ENCODE data around the gene HBE1.

HBE1 gene

GRCh38 chr11:5232176-5232575 is 37.6 kb downstream of the HBE1 start:
- no peak for DNase-seq

DNA sequence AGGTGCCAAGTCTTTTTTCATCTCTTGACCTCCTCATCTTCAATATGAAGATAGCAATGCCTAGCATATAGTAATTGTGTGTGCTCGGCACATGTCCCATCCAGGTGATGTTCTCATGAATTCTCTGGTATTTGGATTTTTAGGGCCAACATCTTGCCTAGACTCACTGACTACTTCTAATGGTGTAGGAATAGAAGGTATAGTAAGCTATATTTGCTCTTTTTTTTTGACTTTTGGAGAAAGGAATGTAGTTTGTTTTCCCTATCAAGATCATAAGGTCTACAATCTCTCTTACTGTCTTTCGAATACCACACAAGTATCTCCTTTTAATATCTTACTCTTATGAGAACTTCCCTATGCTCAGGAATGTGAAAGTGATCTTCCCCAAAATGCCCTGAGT is 38.6 kb downstream of the HBE1 start:
- DNase-seq: no peak

DNA sequence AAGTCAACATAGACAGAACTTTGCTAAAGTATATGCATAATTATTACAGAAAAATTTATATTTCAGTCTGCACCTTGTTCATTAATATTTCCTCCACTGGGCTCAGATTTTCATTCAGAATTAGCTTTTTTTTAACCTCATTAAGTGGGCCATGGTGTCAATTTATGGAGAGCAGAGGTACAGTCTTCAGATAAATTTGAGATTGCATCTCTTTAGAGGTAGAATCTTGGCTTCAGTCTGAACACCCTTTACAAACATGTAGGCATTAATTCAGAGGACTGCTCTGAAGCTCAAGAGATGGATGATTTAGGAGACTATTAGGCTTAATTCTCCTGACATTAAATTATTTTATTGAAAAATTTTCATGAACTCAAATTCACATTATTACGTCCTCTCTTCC is 39.5 kb downstream of the HBE1 start:
- DNase-seq: no peak

DNA sequence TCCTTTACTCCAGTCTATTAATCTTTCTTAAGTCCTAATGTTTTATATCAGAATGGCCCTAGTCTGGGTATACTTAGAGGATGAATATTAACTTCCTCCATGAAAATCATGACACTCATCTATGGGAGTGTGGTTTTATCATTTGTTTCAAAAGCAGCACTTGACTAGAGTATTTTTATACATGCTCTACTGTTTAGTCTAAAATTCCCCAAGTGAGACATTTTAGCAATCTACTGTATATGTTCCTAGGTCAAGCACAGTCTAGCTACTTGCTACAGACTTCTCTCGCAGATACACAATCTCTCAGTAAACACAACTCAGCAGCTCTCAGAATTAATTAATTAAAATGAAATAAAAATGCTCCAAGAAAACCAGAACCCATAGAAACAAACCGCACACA is 39.9 kb downstream of the HBE1 start:
- DNase-seq: no peak

GRCh38 chr11:5229356-5229755 is 40.4 kb downstream of the HBE1 start:
- no peak for DNase-seq

- DNase-seq: no peak
Observed at GRCh38 chr11:5228124-5228523, 41.6 kb downstream of the HBE1 start.

DNA sequence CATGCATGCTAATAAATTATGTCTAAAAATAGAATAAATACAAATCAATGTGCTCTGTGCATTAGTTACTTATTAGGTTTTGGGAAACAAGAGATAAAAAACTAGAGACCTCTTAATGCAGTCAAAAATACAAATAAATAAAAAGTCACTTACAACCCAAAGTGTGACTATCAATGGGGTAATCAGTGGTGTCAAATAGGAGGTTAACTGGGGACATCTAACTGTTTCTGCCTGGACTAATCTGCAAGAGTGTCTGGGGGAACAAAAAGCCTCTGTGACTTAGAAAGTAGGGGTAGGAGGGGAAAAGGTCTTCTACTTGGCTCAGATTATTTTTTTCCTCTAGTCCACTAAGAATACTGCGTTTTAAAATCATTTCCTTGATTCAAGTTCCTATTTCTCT is 42.1 kb downstream of the HBE1 start:
- no peak for DNase-seq

- no peak for DNase-seq
Observed at GRCh38 chr11:5226732-5227310, 42.9 kb downstream of the HBE1 start, which contains the start of gene HBB. Gene HBB, minus strand, starts transcription at chr11:5227071. Its CDS starts 50 bp downstream, at chr11:5227021.

DNA sequence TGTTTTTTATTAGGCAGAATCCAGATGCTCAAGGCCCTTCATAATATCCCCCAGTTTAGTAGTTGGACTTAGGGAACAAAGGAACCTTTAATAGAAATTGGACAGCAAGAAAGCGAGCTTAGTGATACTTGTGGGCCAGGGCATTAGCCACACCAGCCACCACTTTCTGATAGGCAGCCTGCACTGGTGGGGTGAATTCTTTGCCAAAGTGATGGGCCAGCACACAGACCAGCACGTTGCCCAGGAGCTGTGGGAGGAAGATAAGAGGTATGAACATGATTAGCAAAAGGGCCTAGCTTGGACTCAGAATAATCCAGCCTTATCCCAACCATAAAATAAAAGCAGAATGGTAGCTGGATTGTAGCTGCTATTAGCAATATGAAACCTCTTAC is 44.3 kb downstream of the HBE1 start:
- no peak for DNase-seq

GRCh38 chr11:5224538-5225479 is 44.9 kb downstream of the HBE1 start:
- DNase-seq: no peak

GRCh38 chr11:5223686-5224085 is 46.1 kb downstream of the HBE1 start:
- no peak for DNase-seq

GRCh38 chr11:5223146-5223545 is 46.6 kb downstream of the HBE1 start:
- no peak for DNase-seq

All from CD4-positive, alpha-beta T cell treated with Interleukin-6 for 4 hours (primary cell).